Islet precursor cell (in vitro differentiated cells): Measurements from ENCODE around the gene ALKBH3.
A peak's percentile ranks its signal among the peaks of the same experiment; 100 is the strongest.

Experiments used
- DNase-seq: peaks from one replicate; pipeline ENCODE4 v3.0.0-alpha.2; 2018

ALKBH3 gene

GRCh38 chr11:43895601-43896000, 15.0 kb downstream of the ALKBH3 start:
- no peak for DNase-seq

GRCh38 chr11:43898574-43898973, 17.9 kb downstream of the ALKBH3 start:
- no peak for DNase-seq

DNA sequence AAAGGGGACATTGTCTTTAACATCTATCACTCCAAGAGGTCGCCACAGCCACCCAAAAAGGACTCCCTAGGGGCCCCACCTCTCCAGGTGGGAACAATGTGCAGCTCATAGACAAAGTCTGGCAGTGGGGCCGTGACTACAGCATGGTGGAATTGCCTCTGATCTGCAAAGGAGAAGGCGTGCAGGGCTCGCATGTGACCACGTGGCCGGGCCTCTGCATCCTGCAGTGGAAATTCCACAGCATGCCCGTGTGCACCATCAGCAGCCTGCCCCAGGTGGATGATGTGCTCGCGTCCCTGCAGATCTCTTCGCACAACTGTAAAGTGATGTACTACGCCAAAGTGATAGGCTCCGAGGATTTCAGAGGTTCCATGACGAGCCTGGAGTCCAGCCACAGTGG, 18.5 kb downstream of the ALKBH3 start:
- DNase-seq: no peak

DNA sequence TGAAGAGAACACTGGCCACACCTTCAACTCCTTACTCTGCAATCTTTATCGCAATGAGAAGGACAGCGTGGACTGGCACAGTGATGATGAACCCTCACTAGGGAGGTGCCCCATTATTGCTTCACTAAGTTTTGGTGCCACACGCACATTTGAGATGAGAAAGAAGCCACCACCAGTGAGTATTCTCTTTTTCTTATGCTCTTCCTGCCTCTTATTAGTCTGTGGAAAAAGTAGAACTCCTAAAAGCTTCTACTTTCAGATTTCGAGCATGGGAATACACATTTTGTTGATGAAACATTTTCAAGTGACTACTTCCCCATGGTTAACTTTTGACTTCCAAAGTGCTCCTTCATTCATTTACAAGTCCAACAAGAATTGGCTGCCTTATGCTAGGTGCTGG, 20.9 kb downstream of the ALKBH3 start:
- DNase-seq: no peak

- no peak for DNase-seq
Observed at GRCh38 chr11:43903078-43903477, 22.4 kb downstream of the ALKBH3 start.

DNA sequence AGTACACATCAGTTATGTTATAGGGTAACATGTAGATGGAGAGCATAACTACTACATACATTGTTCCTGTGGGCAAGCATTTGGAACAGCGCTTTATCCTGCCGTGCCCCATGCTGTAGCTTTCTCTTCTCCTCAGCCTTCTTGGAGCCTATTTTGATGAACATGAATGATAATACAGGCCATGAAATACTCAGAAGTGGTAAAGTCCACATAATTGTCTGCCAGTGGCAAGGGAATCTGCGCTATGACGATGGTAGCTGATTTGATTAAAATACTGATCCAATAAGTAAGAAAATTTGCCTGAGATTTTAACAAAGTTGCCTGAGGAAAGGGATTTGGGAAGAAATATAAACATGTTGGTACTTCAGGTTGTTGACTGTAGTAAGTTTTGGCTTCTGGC, 23.3 kb downstream of the ALKBH3 start:
- no peak for DNase-seq

DNA sequence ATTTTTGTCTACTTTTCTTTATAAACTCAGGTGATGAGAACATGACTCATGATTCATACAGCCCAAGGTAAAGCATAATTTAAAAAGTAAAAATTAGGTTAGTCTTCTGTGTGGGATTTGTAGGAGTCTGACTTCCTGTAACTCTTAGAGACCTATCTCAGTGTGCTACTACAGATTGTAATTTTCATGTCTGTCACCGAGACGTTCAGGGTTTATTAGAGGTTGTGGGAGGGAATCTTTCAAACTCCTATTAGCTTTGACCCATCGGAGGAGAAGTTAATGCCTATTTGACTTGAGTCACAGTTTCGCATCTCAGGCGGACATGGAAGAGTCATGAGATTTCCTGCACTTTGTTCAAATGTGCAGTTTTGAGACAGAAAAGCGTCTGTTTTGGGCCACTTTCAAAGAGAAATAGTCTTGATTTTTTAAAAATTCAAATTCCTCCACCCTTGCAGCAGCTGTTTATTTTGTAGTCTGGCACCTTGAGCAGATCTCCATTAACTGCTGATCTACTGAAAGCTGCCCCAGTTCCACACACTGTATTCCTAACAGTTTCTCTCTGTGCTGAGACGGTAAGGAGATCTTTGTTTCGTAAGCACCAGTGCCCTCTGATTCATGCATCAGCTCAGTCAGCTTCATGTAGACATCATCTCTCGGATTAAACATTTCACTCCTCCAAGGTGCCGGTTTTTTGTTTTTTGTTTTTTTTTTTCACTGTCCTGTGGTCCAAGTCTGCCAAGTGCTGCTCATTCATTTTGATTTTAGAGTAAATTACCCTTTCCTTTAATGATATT, 24.3 kb downstream of the ALKBH3 start:
- no peak for DNase-seq

DNA sequence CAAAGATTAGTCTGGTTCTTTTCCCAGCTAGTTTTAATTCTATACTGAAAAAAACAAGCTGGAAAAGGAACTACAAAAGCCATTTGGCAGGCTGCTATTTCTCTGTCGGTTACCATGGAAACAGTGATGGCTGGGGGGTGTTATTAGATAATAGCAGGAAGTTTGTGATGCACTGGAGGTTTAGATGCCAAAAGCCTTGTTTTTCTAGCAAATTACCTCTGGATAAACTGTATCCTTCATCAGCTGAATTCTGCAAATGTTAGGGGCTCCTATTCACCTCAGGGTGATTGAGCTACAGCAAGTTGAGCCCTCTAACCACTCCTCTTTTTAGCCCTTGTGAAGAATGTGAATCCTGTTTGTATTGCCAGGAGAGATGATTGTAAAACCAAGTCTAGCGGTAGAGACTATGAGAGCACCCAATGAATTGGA, 25.2 kb downstream of the ALKBH3 start:
- no peak for DNase-seq

DNA sequence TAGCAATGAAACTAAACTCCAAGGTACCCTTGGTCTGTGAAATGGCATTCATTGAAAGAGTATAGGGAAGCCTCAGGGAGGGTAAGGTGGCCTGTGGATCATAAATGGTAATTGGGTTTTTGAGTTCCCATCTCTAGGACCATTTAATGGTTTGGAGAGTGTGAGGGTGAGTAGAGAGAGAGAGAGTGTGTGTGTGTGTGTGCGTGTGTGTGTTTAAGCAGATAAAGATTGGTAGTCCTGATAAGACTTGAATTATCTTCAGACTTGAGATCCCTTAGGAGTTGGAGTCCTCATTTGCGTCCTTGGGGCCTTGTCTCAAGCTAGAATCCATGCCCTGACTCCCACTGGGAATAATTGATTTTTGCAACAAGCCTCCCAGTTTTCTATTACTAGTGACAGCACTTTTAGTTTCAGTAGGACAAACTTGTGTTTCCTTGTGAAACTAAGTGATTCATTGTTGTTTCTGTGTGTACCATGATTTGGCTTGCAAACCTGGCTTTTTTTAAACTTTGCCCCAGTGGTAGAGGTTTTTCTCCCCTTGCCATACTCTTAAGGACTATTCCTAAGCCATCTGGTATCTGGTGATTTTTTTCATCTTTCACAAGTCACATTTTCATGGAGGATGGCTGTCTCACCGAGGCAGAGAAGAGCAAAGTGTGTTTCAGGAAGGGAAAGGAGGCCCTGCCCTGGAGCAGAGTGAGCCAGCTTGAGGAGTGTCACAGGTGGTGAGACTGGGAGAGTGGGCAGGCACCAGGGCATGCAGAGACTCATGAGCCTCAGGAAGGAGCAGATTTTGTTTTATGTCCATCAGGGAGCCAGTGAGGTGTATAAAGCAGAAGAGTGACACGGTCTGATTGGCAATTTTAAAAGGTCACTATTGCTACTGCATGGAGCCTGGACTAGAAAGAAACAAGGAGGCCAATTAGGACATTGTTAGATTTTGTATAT, 26.7 kb downstream of the ALKBH3 start:
- DNase-seq: no peak

DNA sequence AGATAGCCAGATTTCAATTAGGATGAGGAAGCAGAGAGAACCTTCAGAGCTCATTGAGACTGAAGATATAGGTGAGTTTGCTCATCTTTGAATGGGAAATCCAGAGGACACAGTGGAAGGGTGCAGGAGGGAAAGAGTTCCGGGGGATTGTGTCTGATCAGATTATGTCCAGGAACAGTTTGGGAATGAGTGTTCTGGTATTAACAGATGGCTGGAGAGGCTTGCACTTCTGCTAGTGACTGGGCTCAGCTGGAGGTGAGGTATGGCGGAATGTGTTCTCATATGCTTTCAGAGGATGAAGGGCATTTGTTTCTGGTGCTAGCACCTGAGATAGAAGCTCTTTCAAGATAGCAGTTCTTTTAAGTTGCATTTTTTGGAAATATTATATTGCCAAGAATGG, 27.6 kb downstream of the ALKBH3 start:
- no peak for DNase-seq

GRCh38 chr11:43908683-43909082, 28.1 kb downstream of the ALKBH3 start:
- DNase-seq: no peak

DNA sequence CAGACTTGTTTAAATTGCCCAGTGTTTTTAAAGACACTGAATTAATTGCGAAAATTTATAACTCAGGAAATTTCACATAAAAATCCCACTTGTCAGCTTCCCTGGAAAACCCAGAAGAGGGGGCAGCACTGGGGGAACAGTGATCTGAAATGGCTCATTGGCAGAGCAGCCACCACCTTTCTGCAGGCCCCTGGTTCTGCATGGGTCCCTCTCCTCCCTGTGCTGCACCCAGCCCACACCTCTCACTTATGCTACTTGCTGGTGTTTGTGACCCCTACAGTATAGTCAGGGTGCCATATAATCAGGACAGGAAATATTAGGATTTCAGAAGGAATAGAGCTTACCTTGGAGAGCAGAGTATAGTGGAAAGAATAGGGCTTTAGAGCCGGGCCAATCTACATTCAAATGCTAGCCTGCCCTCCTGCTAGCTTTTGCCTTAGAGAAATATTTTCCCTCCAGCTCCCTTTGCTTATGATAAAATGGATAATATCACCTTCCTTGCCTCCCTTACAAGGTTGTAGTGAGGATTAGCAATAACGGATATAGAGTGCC, 33.3 kb downstream of the ALKBH3 start:
- no peak for DNase-seq

DNA sequence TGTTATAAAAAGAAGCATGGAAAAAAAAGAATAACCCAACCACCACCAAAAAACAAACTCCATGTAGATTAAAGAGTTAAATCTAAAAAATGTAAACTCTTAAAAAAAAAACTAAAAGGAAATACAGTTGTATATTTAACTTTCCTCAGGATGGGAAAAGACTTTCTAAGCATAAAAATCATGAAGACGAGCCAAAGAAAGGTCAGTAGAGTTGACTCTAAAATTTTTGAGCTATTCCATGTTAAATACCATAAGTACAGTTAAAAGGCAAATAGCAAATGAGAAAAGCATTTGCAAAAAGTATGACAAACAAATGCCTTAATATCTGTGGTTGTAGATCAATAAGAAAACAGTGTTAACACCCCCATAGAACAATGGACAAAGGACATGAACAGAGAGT, 33.8 kb downstream of the ALKBH3 start:
- no peak for DNase-seq

DNA sequence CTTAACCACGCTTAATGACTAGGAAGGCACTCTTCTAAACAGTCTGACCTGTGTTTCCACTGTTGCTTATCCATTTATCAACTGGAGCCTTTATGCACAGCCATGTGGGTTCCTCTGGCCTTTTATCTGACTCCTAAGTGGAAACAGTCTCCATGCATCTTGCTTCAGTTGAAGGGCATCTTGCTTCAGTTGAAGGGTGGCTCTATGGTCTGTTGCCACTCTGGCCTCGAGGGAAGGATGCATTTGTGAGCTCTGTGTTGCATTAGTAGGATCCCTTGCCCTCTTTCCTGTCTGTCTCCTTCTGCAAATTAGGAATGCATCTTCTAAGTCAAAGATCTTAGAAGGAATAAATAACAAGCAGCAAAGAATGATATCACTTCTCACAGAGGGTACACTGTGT, 36.0 kb downstream of the ALKBH3 start:
- DNase-seq: no peak

- DNase-seq: no peak
Observed at GRCh38 chr11:43917851-43918250, 37.2 kb downstream of the ALKBH3 start.

- no peak for DNase-seq
Observed at GRCh38 chr11:43918662-43919061, 38.0 kb downstream of the ALKBH3 start.

DNA sequence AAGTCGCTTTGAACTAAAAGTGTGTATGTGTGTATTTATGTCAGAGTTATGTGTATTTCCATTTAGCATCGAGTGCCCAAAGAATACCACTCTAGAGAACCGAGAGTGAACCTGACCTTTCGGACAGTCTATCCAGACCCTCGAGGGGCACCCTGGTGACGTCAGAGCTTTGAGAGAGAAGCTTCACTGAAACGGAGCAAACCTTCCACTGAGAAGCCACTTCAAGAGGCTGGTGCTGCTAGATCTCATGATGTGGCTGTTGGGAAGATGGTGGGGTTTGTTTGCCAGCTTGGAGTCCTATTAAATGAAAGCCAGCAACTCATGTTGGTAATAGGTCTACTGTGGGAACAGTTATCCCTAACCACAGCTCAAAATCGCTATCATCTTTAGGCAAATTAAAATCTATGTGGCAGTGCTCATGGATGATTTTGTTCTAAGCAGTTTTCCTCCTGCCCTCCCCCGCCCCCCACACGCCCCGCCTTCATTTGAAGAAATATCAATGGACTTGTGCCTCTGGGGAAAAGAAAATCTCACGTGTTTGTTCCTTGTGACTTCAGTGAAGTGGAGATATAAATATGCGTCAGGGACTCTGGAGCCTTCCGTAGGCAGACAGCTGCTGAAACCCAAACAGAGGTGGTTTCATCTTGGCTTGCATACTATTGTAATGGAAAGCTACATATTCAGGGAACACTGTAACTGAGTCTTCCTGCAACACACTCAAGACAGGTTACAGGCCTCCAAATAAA, 39.4 kb downstream of the ALKBH3 start:
- no peak for DNase-seq

GRCh38 chr11:43920598-43921419, 40.2 kb downstream of the ALKBH3 start:
- DNase-seq: peak; percentile 91

DNA sequence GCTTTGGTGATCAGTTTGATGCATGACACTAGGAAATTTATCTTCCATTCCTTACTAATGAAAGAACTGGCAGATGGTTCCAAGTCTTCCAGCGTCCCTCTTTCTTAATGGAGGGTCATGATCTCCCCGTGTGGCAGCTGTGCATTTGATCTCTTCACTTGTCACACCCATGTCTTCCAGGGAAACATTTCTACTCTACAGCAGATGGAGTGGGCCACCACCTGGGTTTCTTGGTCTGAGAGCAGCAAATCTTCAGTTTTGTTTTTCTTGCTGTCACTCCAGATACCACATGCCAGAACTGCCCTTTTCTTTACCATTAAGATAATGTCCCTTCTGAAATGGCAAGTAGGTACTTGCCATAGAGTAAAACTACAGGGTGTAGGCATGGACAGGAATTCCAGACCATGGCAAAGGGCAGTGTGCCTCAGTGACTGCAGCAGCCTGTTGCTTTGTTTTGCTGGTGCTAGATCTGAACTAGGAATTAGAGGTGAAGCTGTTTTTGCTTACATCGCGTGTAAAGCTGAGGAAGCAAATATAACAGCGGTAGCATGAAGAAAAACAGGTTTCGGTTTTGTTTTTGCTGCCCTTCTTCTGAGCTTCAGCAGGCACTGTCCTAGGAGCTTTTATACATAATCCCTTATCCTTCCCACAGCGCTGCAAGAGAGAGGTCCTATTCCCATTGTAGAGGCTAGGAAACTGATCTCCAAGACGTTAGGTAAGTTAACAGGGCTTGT, 41.1 kb downstream of the ALKBH3 start:
- DNase-seq: no peak

DNA sequence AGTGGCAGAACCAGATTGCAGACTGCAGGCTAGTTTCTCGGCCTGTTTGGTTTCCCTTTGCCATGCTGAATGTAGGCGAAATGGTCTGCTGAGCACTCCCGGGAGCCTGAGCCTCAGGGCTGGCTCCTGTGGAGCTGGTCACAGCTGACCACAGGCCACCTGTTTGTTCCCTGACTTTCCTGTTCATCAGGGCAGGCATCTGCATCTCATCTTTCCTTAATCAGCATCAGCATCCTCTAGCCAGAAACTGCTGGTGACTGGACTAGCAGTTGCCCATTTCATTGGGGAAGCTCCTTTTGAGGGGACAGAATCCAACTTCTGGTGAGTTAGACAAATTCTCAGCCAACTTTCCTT, 41.6 kb downstream of the ALKBH3 start:
- DNase-seq: peak; percentile 77

GRCh38 chr11:43922744-43923405, 42.2 kb downstream of the ALKBH3 start:
- DNase-seq: no peak
